Sigmoid colon (tissue), 4 donors: ENCODE measurements around the gene SLF1.

Experiments used
- EP300 ChIP-seq, 4 donors: sonication (generic); formaldehyde crosslinking; IDR thresholded peaks; one replicate each; pipeline ENCODE4 v1.6.1; 2017; ENCODE audit warnings: antibody characterized with exemption in 4 of 4
- TF ChIP-seq, protein P1 (sequence below), 4 experiments: fragments of 450-650 bp in 3 of 4; fragments of 200-600 bp in 1 of 4; IDR thresholded peaks; one replicate each; pipeline ENCODE4 v1.5.1; 2016 to 2019; ENCODE audit warnings: antibody characterized with exemption in 4 of 4, mild to moderate bottlenecking in 3 of 4, moderate library complexity in 2 of 4

DNA sequence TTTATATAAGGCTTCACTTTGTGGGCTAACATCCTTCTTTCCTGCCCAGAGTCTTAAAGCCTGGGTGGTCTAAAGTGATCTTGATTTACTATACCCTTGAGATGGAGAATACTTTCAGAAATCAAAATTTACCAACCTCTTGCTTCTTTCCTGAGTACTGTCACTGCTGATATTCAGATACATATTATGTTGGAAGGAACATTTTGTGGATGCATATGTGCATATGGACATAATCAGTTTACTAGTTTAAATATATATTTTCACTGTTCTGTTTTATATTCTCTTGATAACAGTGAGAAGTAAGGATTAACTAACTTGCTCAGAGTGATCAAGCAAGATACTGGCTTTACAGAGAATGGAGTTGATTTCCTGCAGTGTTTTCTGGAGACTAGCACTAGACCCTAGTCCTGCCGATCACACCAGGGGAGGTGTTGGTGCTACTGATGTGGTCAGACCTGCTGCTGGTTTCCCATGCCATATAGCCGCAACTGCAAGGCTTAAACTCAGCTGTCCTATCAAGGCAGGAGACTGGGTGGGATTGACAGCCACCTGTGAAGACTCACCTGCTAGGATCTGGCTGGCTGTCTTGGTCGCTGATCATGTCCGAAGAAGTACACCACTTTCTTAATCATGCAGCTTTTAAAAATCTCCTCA lies 57.6 kb downstream of the SLF1 start:
- TF ChIP-seq, protein P1, sequence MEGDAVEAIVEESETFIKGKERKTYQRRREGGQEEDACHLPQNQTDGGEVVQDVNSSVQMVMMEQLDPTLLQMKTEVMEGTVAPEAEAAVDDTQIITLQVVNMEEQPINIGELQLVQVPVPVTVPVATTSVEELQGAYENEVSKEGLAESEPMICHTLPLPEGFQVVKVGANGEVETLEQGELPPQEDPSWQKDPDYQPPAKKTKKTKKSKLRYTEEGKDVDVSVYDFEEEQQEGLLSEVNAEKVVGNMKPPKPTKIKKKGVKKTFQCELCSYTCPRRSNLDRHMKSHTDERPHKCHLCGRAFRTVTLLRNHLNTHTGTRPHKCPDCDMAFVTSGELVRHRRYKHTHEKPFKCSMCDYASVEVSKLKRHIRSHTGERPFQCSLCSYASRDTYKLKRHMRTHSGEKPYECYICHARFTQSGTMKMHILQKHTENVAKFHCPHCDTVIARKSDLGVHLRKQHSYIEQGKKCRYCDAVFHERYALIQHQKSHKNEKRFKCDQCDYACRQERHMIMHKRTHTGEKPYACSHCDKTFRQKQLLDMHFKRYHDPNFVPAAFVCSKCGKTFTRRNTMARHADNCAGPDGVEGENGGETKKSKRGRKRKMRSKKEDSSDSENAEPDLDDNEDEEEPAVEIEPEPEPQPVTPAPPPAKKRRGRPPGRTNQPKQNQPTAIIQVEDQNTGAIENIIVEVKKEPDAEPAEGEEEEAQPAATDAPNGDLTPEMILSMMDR (IDR thresholded peaks at IDR 0.05): no peak
- TF ChIP-seq EP300 (IDR thresholded peaks at IDR 0.05): no peak
